ENCODE data around the gene GRID2. TPM values are rescaled to one million over a fixed set of nuclear protein-coding genes. Genes with fewer than 3 reads are reported as not detected.

The GRID2 gene
- total RNA-seq, 1 experiment from 2014 or later: not detected

- DNase-seq (ENCODE audit: low read depth): no peak
Measured at GRCh38 chr4:92961881-92962280, 658.1 kb downstream of the GRID2 start.

- DNase-seq (ENCODE audit: low read depth): no peak
Measured at GRCh38 chr4:92962831-92963230, 659.1 kb downstream of the GRID2 start.

- peak; percentile 9 for DNase-seq (ENCODE audit: low read depth)
Measured at GRCh38 chr4:92968556-92968955, 664.8 kb downstream of the GRID2 start.

- no peak for DNase-seq (ENCODE audit: low read depth)
Measured at GRCh38 chr4:92968996-92969395, 665.2 kb downstream of the GRID2 start.

- DNase-seq (ENCODE audit: low read depth): peak; percentile 95
Measured at GRCh38 chr4:92969650-92970379, 666.0 kb downstream of the GRID2 start.

GRCh38 chr4:92970996-92971395 is 667.2 kb downstream of the GRID2 start:
- DNase-seq (ENCODE audit: low read depth): no peak

GRCh38 chr4:92988301-92988700 is 684.5 kb downstream of the GRID2 start:
- DNase-seq (ENCODE audit: low read depth): no peak

GRCh38 chr4:92992758-92993157 is 689.0 kb downstream of the GRID2 start:
- no peak for DNase-seq (ENCODE audit: low read depth)

- DNase-seq (ENCODE audit: low read depth): no peak
Measured at GRCh38 chr4:92994727-92995126, 691.0 kb downstream of the GRID2 start.

- no peak for DNase-seq (ENCODE audit: low read depth)
Measured at GRCh38 chr4:92996533-92996932, 692.8 kb downstream of the GRID2 start.

GRCh38 chr4:93000910-93001309 is 697.1 kb downstream of the GRID2 start:
- DNase-seq (ENCODE audit: low read depth): no peak

- no peak for DNase-seq (ENCODE audit: low read depth)
Measured at GRCh38 chr4:93002240-93002639, 698.5 kb downstream of the GRID2 start.

- no peak for DNase-seq (ENCODE audit: low read depth)
Measured at GRCh38 chr4:93016350-93016749, 712.6 kb downstream of the GRID2 start.

GRCh38 chr4:93018243-93018642 is 714.5 kb downstream of the GRID2 start:
- DNase-seq (ENCODE audit: low read depth): no peak

- DNase-seq (ENCODE audit: low read depth): no peak
Measured at GRCh38 chr4:93018806-93019205, 715.0 kb downstream of the GRID2 start.

GRCh38 chr4:93029769-93030168 is 726.0 kb downstream of the GRID2 start:
- peak; percentile 67 for DNase-seq (ENCODE audit: low read depth)

- no peak for DNase-seq (ENCODE audit: low read depth)
Measured at GRCh38 chr4:93030670-93031069, 726.9 kb downstream of the GRID2 start.

- DNase-seq (ENCODE audit: low read depth): no peak
Measured at GRCh38 chr4:93031431-93032098, 727.8 kb downstream of the GRID2 start.

GRCh38 chr4:93042746-93043145 is 739.0 kb downstream of the GRID2 start:
- no peak for DNase-seq (ENCODE audit: low read depth)

GRCh38 chr4:93053140-93053539 is 749.4 kb downstream of the GRID2 start:
- DNase-seq (ENCODE audit: low read depth): no peak

GRCh38 chr4:93061826-93062225 is 758.1 kb downstream of the GRID2 start:
- no peak for DNase-seq (ENCODE audit: low read depth)

- DNase-seq (ENCODE audit: low read depth): no peak
Measured at GRCh38 chr4:93063325-93063724, 759.6 kb downstream of the GRID2 start.

- DNase-seq (ENCODE audit: low read depth): no peak
Measured at GRCh38 chr4:93065790-93066189, 762.0 kb downstream of the GRID2 start.

Data from LHCN-M2 (cell line).